GM12874 (cell line): ENCODE results near the gene EIF4A2.

ENCODE experiments used
- TF ChIP-seq, protein P1 (sequence below): IDR thresholded peaks from 2 replicates; pipeline ENCODE4 v1.5.1; 2011; ENCODE audit warnings: low read depth, mild to moderate bottlenecking, control low read depth, low read length, moderate library complexity; ENCODE audit not compliant: insufficient read depth

The EIF4A2 gene

GRCh38 chr3:186800285-186800684 lies 16.9 kb downstream of the EIF4A2 start:
- TF ChIP-seq, protein P1, sequence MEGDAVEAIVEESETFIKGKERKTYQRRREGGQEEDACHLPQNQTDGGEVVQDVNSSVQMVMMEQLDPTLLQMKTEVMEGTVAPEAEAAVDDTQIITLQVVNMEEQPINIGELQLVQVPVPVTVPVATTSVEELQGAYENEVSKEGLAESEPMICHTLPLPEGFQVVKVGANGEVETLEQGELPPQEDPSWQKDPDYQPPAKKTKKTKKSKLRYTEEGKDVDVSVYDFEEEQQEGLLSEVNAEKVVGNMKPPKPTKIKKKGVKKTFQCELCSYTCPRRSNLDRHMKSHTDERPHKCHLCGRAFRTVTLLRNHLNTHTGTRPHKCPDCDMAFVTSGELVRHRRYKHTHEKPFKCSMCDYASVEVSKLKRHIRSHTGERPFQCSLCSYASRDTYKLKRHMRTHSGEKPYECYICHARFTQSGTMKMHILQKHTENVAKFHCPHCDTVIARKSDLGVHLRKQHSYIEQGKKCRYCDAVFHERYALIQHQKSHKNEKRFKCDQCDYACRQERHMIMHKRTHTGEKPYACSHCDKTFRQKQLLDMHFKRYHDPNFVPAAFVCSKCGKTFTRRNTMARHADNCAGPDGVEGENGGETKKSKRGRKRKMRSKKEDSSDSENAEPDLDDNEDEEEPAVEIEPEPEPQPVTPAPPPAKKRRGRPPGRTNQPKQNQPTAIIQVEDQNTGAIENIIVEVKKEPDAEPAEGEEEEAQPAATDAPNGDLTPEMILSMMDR, result no peak

GRCh38 chr3:186802701-186803100 lies 19.3 kb downstream of the EIF4A2 start:
- TF ChIP-seq, protein P1, result no peak

DNA sequence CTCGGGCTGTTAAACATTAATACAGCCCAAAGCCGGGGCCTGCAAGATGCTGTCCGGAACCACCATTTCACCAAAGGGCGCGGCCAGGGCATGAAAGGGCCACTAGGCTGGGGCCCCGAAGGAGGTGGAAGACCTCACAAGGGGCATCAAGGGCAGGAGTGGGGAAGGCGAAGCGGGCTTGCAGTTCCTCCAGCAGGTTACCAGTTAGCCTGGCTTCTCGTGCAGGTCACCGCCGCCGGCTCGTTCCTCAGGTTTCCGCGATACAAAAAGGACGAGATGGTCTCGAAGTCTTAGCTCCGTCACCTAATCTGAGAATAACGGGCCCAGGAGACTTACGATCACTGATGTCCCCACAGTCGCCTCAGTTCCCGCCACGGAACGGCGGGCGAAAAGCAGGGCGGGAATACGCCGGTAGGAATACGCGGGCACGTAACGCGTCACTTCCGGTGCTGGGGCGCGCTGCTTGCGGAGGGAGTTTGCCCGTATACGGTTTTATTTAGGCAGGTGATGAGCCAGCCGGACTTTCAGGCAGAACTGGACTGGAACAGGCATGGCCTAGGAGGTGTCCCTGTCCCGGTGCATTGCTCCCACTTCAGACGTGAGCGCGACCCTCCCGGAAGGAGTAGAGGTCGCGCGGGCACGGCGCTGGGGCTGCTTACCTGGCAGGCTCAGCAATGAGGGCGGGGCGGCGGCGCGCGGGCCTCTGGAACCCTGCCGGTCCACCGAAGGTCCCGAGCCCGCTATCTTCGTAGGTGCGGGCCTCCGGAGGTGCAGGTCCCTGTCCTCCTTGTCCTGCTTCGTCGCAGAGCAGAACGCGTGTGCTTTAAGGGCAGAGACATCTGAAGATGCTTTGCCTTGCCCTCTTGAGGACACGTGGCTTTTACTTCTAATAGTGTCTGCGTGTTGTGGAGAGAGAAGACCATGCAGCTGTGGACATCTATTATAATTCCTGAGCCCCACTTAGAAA lies 23.0 kb downstream of the EIF4A2 start, which contains the start of gene RFC4:
RFC4 (minus strand) TSS at position 394 of the 967 bp plus-strand sequence. CDS start 1,769 bp downstream, outside the sequence.
- TF ChIP-seq, protein P1, result no peak

DNA sequence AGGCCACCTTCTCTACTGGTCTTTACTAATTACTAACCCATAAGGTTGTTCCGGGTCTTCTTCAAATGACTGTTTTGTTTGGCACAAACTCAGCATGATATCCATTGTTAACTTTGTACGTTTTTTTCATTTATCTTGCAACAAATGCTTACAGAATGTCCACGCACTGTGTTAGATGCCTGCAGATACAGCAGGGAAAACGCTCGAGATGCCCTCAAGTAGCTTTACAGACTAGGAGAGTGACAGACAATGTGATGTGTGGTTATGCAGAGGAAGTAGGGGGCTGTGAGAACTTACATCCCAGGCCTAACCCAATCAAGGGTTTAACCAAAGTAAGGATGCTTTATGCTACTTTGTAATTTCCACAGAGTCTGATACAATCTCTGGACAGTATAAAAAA lies 23.9 kb downstream of the EIF4A2 start:
- TF ChIP-seq, protein P1, result no peak

- TF ChIP-seq, protein P1, result no peak
Measured at GRCh38 chr3:186810336-186810996, 27.1 kb downstream of the EIF4A2 start.

GRCh38 chr3:186814100-186814499 lies 30.7 kb downstream of the EIF4A2 start:
- TF ChIP-seq, protein P1, result no peak

DNA sequence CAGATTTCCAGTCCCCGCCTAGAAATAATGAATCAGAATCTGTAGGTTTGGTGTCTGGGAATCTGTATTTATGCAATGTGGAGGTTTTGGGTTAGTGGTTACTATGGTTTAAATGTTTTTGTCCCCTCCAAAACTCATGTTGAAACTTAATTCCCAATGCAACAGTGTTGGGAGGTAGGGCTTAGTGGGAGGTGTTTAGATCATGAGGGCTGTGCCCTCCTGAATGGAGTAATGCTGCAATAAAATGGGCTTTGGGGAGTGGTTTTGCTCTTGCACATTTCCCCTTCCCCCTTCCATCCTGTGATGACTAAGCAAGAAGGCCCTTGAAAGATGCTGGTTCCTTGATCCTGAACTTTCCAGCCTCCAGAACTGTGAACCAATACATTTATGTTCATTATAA lies 32.1 kb downstream of the EIF4A2 start:
- TF ChIP-seq, protein P1, result no peak
